ENCODE data around the gene EXOC4.

EXOC4 gene

DNA sequence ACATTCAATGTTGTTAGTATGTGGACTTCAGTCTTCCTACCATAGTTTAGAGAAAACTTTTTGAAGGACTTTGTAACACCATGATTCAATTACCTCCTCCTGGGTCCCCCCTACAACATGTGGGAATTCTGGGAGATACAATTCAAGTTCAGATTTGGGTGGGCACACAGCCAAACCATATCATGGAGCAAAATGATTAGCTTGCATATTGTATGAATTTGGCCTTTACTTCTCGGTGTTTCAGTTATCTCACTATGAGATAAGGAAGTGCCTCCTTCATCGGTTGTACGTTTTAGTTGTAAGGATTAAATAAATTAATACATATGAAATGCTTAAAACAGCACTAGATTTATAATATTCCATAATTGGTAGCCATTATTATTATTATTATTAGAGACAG lies 428.7 kb downstream of the EXOC4 start:
- Histone ChIP-seq H2AFZ (ENCODE audit: low read length) (no peak overlapping the region), H3F3A (ENCODE audit: low read depth) (no peaks in the 10 kb centered on the region), H4K20me1 (ENCODE audit: insufficient read depth, low read length, poor library complexity, severe bottlenecking) (no peaks in the 10 kb centered on the region), H3K4me2 (ENCODE audit: low read depth, low read length, poor library complexity, severe bottlenecking) (no peak overlapping the region), H3K36me3 (ENCODE audit: insufficient read depth, low read length) (no peaks in the 10 kb centered on the region; the same call in 1 of the 2 replicates), H3K9ac (ENCODE audit: low read depth, low read length, poor library complexity, severe bottlenecking) (no peak overlapping the region), H3K4me1 (ENCODE audit: insufficient read depth, low read length, poor library complexity, severe bottlenecking) (peaks cover 9% of the 10 kb centered on the region), H3K4me3 (ENCODE audit: low read length, poor library complexity, severe bottlenecking) (no peak overlapping the region), H3K9me2 (replicated peaks; ENCODE audit: low read depth, low read length) (no peaks in the 10 kb centered on the region), H3K79me2 (ENCODE audit: insufficient read depth, low read length) (no peaks in the 10 kb centered on the region), H3K9me3 (ENCODE audit: insufficient read depth, low read depth, low read length) (no peaks in the 10 kb centered on the region), H3K27me3 (ENCODE audit: insufficient read depth, low read length, poor library complexity, severe bottlenecking) (no peaks in the 10 kb centered on the region)
- TF ChIP-seq EZH2phosphoT487 (IDR thresholded peaks at IDR 0.05; ENCODE audit: borderline replicate concordance), result no peak
- TF ChIP-seq, protein P1, sequence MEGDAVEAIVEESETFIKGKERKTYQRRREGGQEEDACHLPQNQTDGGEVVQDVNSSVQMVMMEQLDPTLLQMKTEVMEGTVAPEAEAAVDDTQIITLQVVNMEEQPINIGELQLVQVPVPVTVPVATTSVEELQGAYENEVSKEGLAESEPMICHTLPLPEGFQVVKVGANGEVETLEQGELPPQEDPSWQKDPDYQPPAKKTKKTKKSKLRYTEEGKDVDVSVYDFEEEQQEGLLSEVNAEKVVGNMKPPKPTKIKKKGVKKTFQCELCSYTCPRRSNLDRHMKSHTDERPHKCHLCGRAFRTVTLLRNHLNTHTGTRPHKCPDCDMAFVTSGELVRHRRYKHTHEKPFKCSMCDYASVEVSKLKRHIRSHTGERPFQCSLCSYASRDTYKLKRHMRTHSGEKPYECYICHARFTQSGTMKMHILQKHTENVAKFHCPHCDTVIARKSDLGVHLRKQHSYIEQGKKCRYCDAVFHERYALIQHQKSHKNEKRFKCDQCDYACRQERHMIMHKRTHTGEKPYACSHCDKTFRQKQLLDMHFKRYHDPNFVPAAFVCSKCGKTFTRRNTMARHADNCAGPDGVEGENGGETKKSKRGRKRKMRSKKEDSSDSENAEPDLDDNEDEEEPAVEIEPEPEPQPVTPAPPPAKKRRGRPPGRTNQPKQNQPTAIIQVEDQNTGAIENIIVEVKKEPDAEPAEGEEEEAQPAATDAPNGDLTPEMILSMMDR (conservative IDR thresholded peaks at IDR 0.05; ENCODE audit: low read length), result no peak

DNA sequence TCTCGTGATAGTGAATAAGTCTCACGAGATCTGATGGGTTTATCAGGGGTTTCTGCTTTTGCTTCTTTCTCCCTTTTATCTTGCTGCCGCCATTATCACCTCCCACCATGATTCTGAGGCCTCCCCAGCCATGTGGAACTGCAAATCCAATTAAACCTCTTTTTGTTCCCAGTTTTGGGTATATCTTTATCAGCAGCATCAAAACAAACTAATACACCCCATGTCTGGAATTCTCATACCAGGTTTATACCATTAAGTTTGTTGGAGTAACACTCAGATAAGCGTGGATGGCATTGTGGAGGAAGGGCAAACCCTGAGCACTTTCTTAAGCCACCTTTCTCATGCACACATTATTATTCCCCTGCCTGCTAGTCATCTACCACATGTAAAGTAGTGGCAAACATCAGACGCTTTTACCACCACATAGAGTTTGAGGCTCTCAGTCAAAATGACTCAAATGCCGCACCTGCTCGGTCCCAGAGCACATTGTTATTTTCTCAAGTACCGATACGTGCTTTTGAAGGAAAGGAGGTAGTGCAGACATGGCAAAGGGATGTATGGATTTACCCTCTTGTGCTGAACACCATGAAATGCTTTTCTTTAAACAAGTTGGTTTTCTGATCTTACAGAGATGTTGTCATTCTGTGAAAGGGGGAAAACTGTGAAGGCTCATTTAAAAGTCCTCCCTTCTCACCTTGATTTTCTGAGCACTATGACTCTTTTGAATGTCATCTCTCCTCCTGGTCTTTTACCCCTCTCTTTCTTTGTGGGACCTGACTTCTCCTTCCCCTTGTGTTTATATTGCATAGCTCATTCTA lies 429.7 kb downstream of the EXOC4 start:
- no peak overlapping the region for H3K9ac ChIP-seq (ENCODE audit: low read depth, low read length, poor library complexity, severe bottlenecking)
- no peaks in the 10 kb centered on the region; the same call in 1 of the 2 replicates for H3K36me3 ChIP-seq (ENCODE audit: insufficient read depth, low read length)
- no peaks in the 10 kb centered on the region for H3K79me2 ChIP-seq (ENCODE audit: insufficient read depth, low read length)
- no peaks in the 10 kb centered on the region for H3K9me2 ChIP-seq (replicated peaks; ENCODE audit: low read depth, low read length)
- H3K4me3 ChIP-seq (ENCODE audit: low read length, poor library complexity, severe bottlenecking), result no peak overlapping the region
- no peaks in the 10 kb centered on the region for H3F3A ChIP-seq (ENCODE audit: low read depth)
- no peak overlapping the region for H3K4me2 ChIP-seq (ENCODE audit: low read depth, low read length, poor library complexity, severe bottlenecking)
- H2AFZ ChIP-seq (ENCODE audit: low read length), result no peak overlapping the region
- no peaks in the 10 kb centered on the region for H3K27me3 ChIP-seq (ENCODE audit: insufficient read depth, low read length, poor library complexity, severe bottlenecking)
- H4K20me1 ChIP-seq (ENCODE audit: insufficient read depth, low read length, poor library complexity, severe bottlenecking), result no peaks in the 10 kb centered on the region
- peaks cover 3% of the 10 kb centered on the region for H3K4me1 ChIP-seq (ENCODE audit: insufficient read depth, low read length, poor library complexity, severe bottlenecking)
- no peak for TF ChIP-seq EZH2phosphoT487 (IDR thresholded peaks at IDR 0.05; ENCODE audit: borderline replicate concordance)
- TF ChIP-seq, protein P1 (conservative IDR thresholded peaks at IDR 0.05; ENCODE audit: low read length), result no peak
- H3K9me3 ChIP-seq (ENCODE audit: insufficient read depth, low read depth, low read length), result no peaks in the 10 kb centered on the region

DNA sequence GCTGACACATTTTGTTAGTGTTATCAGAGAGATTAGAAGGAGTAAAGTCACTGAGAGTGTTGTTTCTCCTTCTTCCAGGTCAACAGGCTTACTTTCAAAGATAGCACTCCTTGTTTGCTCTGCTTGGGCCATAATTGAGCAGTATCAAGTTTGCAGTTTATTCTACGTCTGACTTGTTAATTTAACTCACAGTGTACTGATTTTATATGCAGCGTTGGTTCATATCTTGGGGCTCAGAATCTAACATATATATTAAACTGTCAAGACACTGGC lies 430.2 kb downstream of the EXOC4 start:
- Histone ChIP-seq H3K36me3 (ENCODE audit: insufficient read depth, low read length) (no peaks in the 10 kb centered on the region; the same call in 1 of the 2 replicates), H2AFZ (ENCODE audit: low read length) (no peak overlapping the region), H3K4me2 (ENCODE audit: low read depth, low read length, poor library complexity, severe bottlenecking) (no peak overlapping the region), H3K4me3 (ENCODE audit: low read length, poor library complexity, severe bottlenecking) (no peak overlapping the region), H3K27me3 (ENCODE audit: insufficient read depth, low read length, poor library complexity, severe bottlenecking) (no peaks in the 10 kb centered on the region), H3K9me3 (ENCODE audit: insufficient read depth, low read depth, low read length) (no peaks in the 10 kb centered on the region), H3K79me2 (ENCODE audit: insufficient read depth, low read length) (no peaks in the 10 kb centered on the region), H3K9me2 (replicated peaks; ENCODE audit: low read depth, low read length) (no peaks in the 10 kb centered on the region), H3K4me1 (ENCODE audit: insufficient read depth, low read length, poor library complexity, severe bottlenecking) (peaks cover 8% of the 10 kb centered on the region), H3K9ac (ENCODE audit: low read depth, low read length, poor library complexity, severe bottlenecking) (no peak overlapping the region), H4K20me1 (ENCODE audit: insufficient read depth, low read length, poor library complexity, severe bottlenecking) (no peaks in the 10 kb centered on the region), H3F3A (ENCODE audit: low read depth) (no peaks in the 10 kb centered on the region)
- TF ChIP-seq EZH2phosphoT487 (IDR thresholded peaks at IDR 0.05; ENCODE audit: borderline replicate concordance), result no peak
- TF ChIP-seq, protein P1 (conservative IDR thresholded peaks at IDR 0.05; ENCODE audit: low read length), result no peak
